Measurements from ENCODE around the gene C1orf159. TPM values are rescaled to one million over a fixed set of nuclear protein-coding genes. Genes with fewer than 3 reads are reported as not detected.

C1orf159 gene
- total and polyA plus RNA-seq, 2 of the 8 experiments (the other 6 are each of a cell fraction or from before 2014, with no cell fraction given), result 10.0 to 10.9 TPM

DNA sequence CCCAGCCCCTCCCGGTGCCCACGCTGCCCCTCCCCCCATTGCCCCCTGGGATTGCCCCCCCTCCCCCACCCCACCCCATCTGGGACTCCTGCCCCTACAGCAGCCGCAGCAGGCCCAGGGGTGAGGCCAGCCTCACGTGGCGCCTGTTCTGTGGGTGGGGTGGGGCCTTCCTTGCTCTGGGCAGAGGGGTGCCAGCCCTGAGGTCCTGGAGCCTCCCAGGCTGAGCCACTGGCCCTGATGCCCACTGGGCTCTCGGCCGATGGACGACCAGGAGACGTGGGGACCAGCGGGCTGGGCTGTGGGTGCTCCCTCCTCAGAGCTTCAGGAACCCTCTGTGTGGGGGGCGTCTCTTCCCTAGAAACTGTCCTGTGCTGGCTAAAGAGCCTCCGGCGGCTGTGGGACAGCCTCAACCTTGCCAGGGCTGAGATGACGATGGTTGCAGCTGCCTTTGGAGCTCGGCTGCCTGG lies 5.8 kb upstream of the C1orf159 start (continued):
- TF ChIP-seq, protein P1, sequence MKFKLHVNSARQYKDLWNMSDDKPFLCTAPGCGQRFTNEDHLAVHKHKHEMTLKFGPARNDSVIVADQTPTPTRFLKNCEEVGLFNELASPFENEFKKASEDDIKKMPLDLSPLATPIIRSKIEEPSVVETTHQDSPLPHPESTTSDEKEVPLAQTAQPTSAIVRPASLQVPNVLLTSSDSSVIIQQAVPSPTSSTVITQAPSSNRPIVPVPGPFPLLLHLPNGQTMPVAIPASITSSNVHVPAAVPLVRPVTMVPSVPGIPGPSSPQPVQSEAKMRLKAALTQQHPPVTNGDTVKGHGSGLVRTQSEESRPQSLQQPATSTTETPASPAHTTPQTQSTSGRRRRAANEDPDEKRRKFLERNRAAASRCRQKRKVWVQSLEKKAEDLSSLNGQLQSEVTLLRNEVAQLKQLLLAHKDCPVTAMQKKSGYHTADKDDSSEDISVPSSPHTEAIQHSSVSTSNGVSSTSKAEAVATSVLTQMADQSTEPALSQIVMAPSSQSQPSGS (IDR thresholded peaks at IDR 0.05; ENCODE audit: low read length), result no peak

Measured in H1 (cell line).